CD8-positive, alpha-beta memory T cell (primary cell): Measurements from ENCODE around the gene TRMT1. TPM values are rescaled to one million over a fixed set of nuclear protein-coding genes. Genes with fewer than 3 reads are reported as not detected.
A peak's percentile ranks its signal among the peaks of the same experiment; 100 is the strongest.

Experiments
- CTCF ChIA-PET: fragments of 350-600 bp; sonication (Branson Sonifier 250); formaldehyde crosslinking; loops from one replicate; lab custom pipeline; 2021; ENCODE audit warnings: antibody characterized with exemption; lab: Charles Lee
- POLR2A ChIA-PET: fragments of 350-600 bp; sonication (Branson Sonifier 250); formaldehyde crosslinking; loops from one replicate; lab custom pipeline; 2021; ENCODE audit warnings: antibody characterized with exemption; lab: Charles Lee
- DNase-seq, 5 donors: peaks; one replicate each; pipeline versions ENCODE4 v3.0.0 to v3.0.0-alpha.2; 2020 to 2022; ENCODE audit warnings: mixed read lengths in 1 of 5
- H3K27ac ChIP-seq: one replicate; pipeline ENCODE4 v1.7.0; 2013; ENCODE audit warnings: low read depth, mild to moderate bottlenecking, low read length, moderate library complexity
- H3K27me3 ChIP-seq: 2 replicates; pipeline ENCODE4 v1.7.0; 2013; ENCODE audit warnings: low read length, mild to moderate bottlenecking; ENCODE audit not compliant: insufficient read depth, poor library complexity, severe bottlenecking
- H3K36me3 ChIP-seq: 2 replicates; pipeline ENCODE4 v1.7.0; 2013; ENCODE audit warnings: mild to moderate bottlenecking, low read length, moderate library complexity; ENCODE audit not compliant: insufficient read depth
- H3K4me1 ChIP-seq: 2 replicates; pipeline ENCODE4 v1.7.0; 2013; ENCODE audit warnings: mild to moderate bottlenecking, low read length, moderate library complexity; ENCODE audit not compliant: insufficient read depth
- H3K4me3 ChIP-seq: 2 replicates; pipeline ENCODE4 v1.7.0; 2013; ENCODE audit warnings: mild to moderate bottlenecking, low read length
- H3K9me3 ChIP-seq: 2 replicates; pipeline ENCODE4 v1.7.0; 2013; ENCODE audit warnings: mild to moderate bottlenecking, low read length
- H3K27ac Mint-ChIP-seq, 8 donors: one replicate each; pipeline ENCODE4 v1.8.0; 2020 to 2021; ENCODE audit warnings: mixed read lengths in 8 of 8, mild to moderate bottlenecking in 6 of 8, inconsistent platforms in 3 of 8, moderate library complexity in 3 of 8
- H3K27me3 Mint-ChIP-seq, 2 donors: one replicate each; pipeline ENCODE4 v1.8.0; 2020 to 2021; ENCODE audit warnings: mixed read lengths in 2 of 2, mild to moderate bottlenecking in 1 of 2, moderate library complexity in 1 of 2
- H3K36me3 Mint-ChIP-seq, 3 donors: one replicate each; pipeline ENCODE4 v1.8.0; 2020 to 2021; ENCODE audit warnings: mixed read lengths in 3 of 3, inconsistent platforms in 1 of 3, mild to moderate bottlenecking in 1 of 3
- H3K4me1 Mint-ChIP-seq, 3 donors: one replicate each; pipeline ENCODE4 v1.8.0; 2020 to 2021; ENCODE audit warnings: mixed read lengths in 3 of 3, inconsistent platforms in 1 of 3, mild to moderate bottlenecking in 1 of 3
- H3K4me3 Mint-ChIP-seq, 7 donors: one replicate each; pipeline ENCODE4 v1.8.0; 2020 to 2021; ENCODE audit warnings: mixed read lengths in 7 of 7, mild to moderate bottlenecking in 6 of 7, moderate library complexity in 4 of 7, inconsistent platforms in 2 of 7
- H3K9me3 Mint-ChIP-seq, 5 donors: one replicate each; pipeline ENCODE4 v1.8.0; 2020 to 2022; ENCODE audit warnings: mixed read lengths in 5 of 5, mild to moderate bottlenecking in 3 of 5, moderate library complexity in 2 of 5, inconsistent platforms in 1 of 5
- polyA plus RNA-seq: library from polyadenylated mRNA; unstranded; fragments of 300-500 nt; fragmentation: Illumina TruSeq; gene quantifications from one replicate; pipeline ENCODE4 v1.2.3, GENCODE V29; 2021
- total RNA-seq, 2 experiments: library from RNA; stranded (reverse); gene quantifications; one replicate each; pipeline ENCODE4 v1.2.3, GENCODE V29; 2021

Gene TRMT1
- total and polyA plus RNA-seq, 3 experiments from 2014 or later: 18.2 to 138 (median 138) TPM

DNA sequence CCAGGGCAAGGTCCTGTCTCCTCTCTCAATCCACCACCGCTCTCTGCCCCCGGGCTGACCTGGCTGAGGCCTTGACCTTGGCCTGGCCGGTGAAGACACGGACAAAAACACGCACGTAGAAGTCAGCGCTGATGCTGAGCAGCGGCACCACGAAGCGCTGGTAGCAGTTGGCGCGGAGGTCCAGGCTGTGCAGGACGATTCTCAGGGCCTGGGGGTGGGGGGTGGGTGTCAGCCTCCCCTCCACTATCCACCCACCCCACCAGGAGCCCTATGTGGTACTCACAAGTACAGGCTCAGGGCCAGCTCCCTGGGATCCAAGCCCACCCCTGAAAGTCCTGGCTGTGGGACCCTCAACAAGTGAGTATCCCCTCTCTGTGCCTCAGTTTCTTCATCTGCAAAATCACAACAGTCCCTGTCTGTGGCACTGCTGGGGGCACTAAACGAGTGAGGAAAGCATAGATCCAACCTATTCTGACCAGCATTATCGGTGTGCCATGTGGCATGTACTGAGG is 6.4 kb downstream of the TRMT1 start:
- POLR2A ChIA-PET: no interaction called here
- Histone ChIP-seq H3K27me3 (no peaks in the 10 kb centered on the region), H3K27ac (no peak overlapping the region), H3K36me3 (no peaks in the 10 kb centered on the region), H3K4me3 (no peak overlapping the region), H3K9me3 (no peaks in the 10 kb centered on the region), H3K4me1 (peaks cover 2% of the 10 kb centered on the region)
- no peaks in the 10 kb centered on the region for H3K9me3 Mint-ChIP-seq
- H3K4me1 Mint-ChIP-seq: peaks cover 0 to 3% (median 0%) of the 10 kb centered on the region in 3 donors
- CTCF ChIA-PET: no interaction called here
- no peak for DNase-seq
- no peaks in the 10 kb centered on the region for H3K27me3 Mint-ChIP-seq
- peaks cover 0 to 34% (median 0%) of the 10 kb centered on the region in 3 donors for H3K36me3 Mint-ChIP-seq
- no peak overlapping the region for H3K27ac Mint-ChIP-seq
- H3K4me3 Mint-ChIP-seq: no peak overlapping the region

DNA sequence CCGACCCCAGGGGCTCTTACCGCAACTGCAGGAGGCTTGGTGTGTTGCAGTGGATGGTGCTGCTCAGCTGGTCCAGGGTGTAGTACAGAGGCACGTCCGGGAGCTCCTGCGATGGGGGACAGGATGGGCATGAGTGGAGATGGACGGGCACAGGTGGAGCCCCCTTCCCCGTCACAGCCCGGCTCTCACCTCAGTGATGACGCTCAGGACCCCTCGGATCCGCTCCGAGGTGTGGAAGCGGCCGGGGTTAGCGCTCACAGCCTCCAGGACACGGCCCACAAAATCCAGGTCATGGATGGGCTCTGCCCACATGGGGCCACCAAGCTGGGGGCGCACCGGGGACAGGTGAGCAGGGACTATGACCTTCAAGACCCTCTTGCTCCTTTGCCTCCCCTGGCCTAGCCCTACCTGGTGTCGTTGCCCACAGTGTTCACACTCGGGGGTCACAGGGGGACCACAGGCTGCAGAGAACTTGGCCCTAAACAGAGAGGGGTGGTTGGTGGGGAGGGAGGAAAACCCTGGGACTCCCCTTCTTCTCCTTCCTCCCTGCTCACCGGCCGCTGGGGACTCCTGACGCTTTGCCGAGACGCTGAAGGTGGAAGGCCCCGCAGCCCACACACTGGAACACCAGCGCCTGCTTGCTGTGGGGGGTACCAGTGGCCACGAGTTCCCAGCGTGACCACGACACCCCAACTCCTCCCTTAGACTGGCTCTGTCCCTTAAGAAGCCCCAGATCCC is 7.0 kb downstream of the TRMT1 start:
- Mint-ChIP-seq H3K4me1 (peaks cover 0 to 9% (median 2%) of the 10 kb centered on the region in 3 donors), H3K9me3 (no peaks in the 10 kb centered on the region), H3K36me3 (peaks cover 0 to 30% (median 0%) of the 10 kb centered on the region in 3 donors), H3K27ac (no peak overlapping the region), H3K4me3 (no peak overlapping the region), H3K27me3 (no peaks in the 10 kb centered on the region)
- ChIA-PET POLR2A (interaction anchor here (0.6 kb wide), 1 partner anchor 43 kb away, joined by 5 read pairs; no protein-coding TSS in a partner anchor), CTCF (interaction anchor here (0.6 kb wide), 1 partner anchor 144 kb away, joined by 3 read pairs; no protein-coding TSS in a partner anchor)
- Histone ChIP-seq H3K9me3 (no peaks in the 10 kb centered on the region), H3K4me1 (peaks cover 7% of the 10 kb centered on the region), H3K36me3 (no peaks in the 10 kb centered on the region), H3K27me3 (no peaks in the 10 kb centered on the region), H3K4me3 (no peak overlapping the region), H3K27ac (no peak overlapping the region)
- no peak for DNase-seq

DNA sequence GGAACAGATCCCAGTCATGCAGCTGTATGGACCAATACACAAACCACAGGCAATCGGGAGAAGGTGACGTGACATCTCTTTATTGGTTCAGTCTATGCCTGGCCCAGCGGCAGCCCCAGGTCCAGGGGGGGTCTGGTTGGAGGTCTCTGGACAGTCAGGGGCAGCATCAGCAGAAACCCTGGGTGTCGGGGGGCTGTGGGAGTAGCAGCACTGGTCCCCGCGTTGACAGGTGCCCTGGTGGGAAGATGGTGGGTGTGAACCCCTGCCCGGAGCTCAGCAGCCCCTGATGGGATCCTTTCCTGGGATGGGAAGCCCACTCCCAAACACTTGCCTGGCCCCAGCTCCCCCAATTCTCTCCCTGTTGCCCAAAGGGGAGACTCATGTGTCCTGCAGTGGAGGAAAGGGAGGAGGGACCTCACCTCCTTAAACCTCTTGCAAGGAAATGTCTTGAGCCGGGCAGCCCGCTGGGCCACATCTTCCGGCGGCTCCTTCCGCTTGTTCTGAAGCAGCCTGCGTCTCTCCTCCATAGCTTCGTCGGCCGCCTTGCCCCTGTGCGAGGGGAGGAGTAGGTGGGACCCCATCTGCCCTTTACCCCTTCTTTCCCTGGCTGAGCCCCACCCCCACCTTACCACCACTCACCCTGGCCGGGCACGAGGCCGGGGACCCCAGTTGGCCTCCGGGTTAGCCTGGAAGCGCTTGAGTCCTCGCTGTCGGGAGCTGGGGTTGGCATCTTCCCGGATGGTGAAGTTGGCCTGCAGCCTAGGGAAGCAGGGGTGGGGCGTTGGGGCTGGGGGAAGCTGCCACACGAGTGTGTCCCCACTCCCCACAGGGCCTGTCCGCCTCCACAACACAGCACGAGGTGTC is 11.5 kb downstream of the TRMT1 start:
- H3K27ac ChIP-seq: peak overlapping the region; percentile 88
- CTCF ChIA-PET: interaction anchor here (0.9 to 2.6 kb wide), 17 partner anchors 9 to 140 kb away, joined by 3 to 22 read pairs (median 5); partner anchors contain the start of genes IER2, NACC1, STX10 and TRMT1
- peak overlapping the region; percentile 82 to 95 (median 90) for H3K4me3 Mint-ChIP-seq
- POLR2A ChIA-PET: interaction anchor here (0.6 to 1.8 kb wide), 3 partner anchors 12 to 1417 kb away, joined by 3 to 12 read pairs (median 5); partner anchors contain the start of gene NACC1
- peaks cover 23 to 45% (median 24%) of the 10 kb centered on the region in 3 donors for H3K4me1 Mint-ChIP-seq
- peaks cover 0 to 2% of the 10 kb centered on the region in 2 donors for H3K27me3 Mint-ChIP-seq
- no peaks in the 10 kb centered on the region for H3K36me3 ChIP-seq
- H3K9me3 ChIP-seq: no peaks in the 10 kb centered on the region
- H3K4me3 ChIP-seq: peak overlapping the region; percentile 81
- H3K4me1 ChIP-seq: peaks cover 47% of the 10 kb centered on the region
- peaks cover 0 to 16% (median 0%) of the 10 kb centered on the region in 3 donors for H3K36me3 Mint-ChIP-seq
- H3K27me3 ChIP-seq: no peaks in the 10 kb centered on the region
- peaks cover 0 to 1% (median 0%) of the 10 kb centered on the region in 5 donors for H3K9me3 Mint-ChIP-seq
- H3K27ac Mint-ChIP-seq: peak overlapping the region; percentile 73 to 93 (median 82)
- no peak for DNase-seq

DNA sequence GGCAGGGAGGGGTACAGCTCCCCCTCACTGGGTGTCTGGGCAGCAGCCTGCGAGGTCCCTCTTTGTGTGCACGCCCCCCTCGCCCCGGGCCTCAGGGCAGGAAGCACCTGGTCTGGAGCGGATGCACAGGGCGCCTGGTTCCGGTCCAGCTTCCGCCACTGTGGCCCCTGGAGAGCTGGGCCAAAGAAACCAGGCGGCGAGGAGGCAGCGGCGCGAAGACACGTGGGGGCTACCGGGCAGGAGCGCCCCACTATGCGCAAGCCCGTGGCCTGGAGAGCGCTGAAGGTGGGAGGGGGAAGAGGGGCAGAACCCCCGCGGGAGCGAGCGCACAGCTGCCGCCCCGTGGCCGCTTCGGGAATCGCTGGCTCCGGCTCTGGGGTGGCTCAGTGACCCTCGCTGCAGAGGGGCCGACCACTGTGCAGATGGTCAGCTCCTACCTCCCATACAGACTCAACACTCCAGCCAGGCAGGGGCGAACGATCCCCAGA is 12.1 kb downstream of the TRMT1 start:
- Mint-ChIP-seq H3K27me3 (peaks cover 0 to 6% of the 10 kb centered on the region in 2 donors), H3K36me3 (peaks cover 0 to 14% (median 0%) of the 10 kb centered on the region in 3 donors), H3K9me3 (peaks cover 0 to 4% (median 0%) of the 10 kb centered on the region in 5 donors), H3K4me3 (peak overlapping the region; percentile 82 to 95 (median 90)), H3K27ac (peak overlapping the region in 7 of 8 donors; percentile 73 to 93 (median 80)), H3K4me1 (peaks cover 28 to 52% (median 30%) of the 10 kb centered on the region in 3 donors)
- Histone ChIP-seq H3K9me3 (no peaks in the 10 kb centered on the region), H3K36me3 (no peaks in the 10 kb centered on the region), H3K4me3 (peak overlapping the region; percentile 81), H3K4me1 (peaks cover 53% of the 10 kb centered on the region), H3K27me3 (no peaks in the 10 kb centered on the region), H3K27ac (peak overlapping the region; percentile 88)
- ChIA-PET POLR2A (interaction anchor here (0.6 to 1.8 kb wide), 3 partner anchors 13 to 1418 kb away, joined by 3 to 12 read pairs (median 5); partner anchors contain the start of gene NACC1), CTCF (interaction anchor here (0.9 to 2.6 kb wide), 15 partner anchors 8 to 139 kb away, joined by 3 to 22 read pairs (median 7); partner anchors contain the start of genes IER2, NACC1, STX10 and TRMT1)
- peak; percentile 49 to 70 (median 58) for DNase-seq

DNA sequence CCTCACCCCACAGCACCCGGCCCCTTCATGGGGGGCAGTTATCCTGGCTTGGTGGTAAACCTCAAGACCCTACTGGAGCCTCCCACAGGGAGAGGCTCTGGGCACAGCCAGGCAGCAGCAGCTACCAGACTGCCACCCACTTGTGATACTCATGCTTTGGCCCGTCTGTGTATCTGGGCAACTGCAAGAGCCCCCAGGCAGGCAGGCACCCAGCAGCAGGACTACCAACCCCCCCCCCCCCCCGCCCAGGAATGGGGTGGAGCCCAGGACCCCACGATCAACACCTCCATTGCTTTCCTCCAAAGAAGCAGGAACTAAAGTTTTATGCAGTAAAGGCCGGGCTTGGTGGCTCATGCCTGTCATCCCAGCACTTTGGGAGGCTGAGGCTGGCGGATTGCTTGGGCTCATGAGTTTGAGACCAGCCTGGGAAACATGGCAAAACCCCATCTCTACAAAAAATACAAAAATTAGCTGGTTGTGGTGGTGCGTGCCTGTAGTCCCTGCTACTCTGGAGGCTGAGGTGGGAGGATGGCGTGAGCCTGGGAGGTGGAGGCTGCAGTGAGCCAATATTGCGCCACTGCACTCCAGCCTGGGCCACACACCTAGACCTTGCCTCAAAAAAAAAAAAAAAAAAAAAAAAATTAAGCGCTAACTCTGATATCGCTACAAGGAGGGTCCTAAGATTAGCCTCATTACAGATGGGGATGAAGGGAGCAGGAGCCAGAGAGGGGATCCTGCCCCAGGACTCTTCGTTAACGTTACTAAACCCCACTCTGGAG is 12.8 kb downstream of the TRMT1 start:
- DNase-seq: no peak
- peak overlapping the region in 3 of 8 donors; percentile 43 to 79 (median 73) for H3K27ac Mint-ChIP-seq
- peaks cover 58% of the 10 kb centered on the region for H3K4me1 ChIP-seq
- H3K4me1 Mint-ChIP-seq: peaks cover 31 to 56% (median 34%) of the 10 kb centered on the region in 3 donors
- peaks cover 0 to 4% (median 0%) of the 10 kb centered on the region in 5 donors for H3K9me3 Mint-ChIP-seq
- H3K36me3 ChIP-seq: no peaks in the 10 kb centered on the region
- H3K36me3 Mint-ChIP-seq: peaks cover 0 to 11% (median 0%) of the 10 kb centered on the region in 3 donors
- H3K9me3 ChIP-seq: no peaks in the 10 kb centered on the region
- no peaks in the 10 kb centered on the region for H3K27me3 ChIP-seq
- H3K4me3 Mint-ChIP-seq: peak overlapping the region; percentile 82 to 95 (median 90)
- ChIA-PET POLR2A (interaction anchor here (1.8 kb wide), 1 partner anchor 49 kb away, joined by 12 read pairs; no protein-coding TSS in a partner anchor), CTCF (interaction anchor here (0.9 to 2.6 kb wide), 12 partner anchors 8 to 138 kb away, joined by 3 to 22 read pairs (median 7); partner anchors contain the start of genes IER2, NACC1, STX10 and TRMT1)
- H3K27me3 Mint-ChIP-seq: peaks cover 0 to 8% of the 10 kb centered on the region in 2 donors
- peak overlapping the region; percentile 81 for H3K4me3 ChIP-seq
- H3K27ac ChIP-seq: peak overlapping the region; percentile 88

DNA sequence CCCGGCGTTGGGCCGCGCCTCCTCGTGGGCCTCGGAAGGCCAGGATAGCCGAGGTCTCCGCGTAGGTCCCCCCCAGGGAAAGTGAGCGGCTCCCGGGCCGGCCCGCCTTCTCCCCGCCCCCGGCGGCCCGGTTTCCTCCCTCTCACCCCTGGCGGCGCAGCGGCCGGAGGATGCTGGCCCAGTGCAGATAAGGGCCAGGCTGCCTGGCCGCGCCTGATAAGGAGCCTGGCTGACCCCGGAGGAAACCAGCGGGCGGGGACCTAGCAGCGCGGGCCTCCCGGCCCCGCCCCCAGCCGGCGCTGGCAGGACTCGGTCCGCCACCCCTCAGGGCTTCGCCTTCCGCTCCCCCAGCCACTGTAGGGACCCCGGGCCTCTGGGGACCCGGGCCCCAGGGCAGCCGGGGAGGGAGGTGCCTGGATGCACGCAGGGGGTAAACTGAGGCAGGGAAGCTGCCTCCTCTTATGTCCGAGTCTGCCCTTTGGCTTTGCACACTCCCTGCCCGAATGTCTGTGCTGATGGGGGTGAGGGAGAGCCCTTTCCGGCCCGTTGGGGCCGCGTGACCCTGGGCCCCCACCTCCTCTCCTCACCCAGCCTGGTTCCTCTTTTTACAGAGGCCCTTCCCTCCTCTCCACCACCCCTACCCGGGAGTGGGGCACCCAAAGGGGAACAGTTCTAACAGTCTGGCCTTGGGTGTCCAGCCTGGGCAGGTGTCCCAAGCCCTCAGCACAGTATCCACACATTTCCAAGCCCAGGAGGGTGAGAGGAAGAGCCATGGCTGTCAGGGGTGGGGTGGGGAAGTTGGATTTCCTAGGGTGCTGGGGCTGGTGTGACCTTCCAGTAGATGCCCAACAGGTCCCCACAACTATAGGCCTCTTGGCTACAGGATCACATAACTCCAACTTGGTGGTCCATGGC is 13.6 kb downstream of the TRMT1 start, which contains the start of gene LYL1:
TSS of gene LYL1 (minus strand) at position 193 of the 915 bp plus-strand sequence. CDS start 1,687 bp downstream, outside the sequence.
- H3K4me1 Mint-ChIP-seq: peaks cover 36 to 65% (median 39%) of the 10 kb centered on the region in 3 donors
- peaks cover 7 to 10% of the 10 kb centered on the region in 2 donors for H3K27me3 Mint-ChIP-seq
- H3K36me3 ChIP-seq: no peaks in the 10 kb centered on the region
- CTCF ChIA-PET: interaction anchor here (2.3 to 2.6 kb wide), 4 partner anchors 12 to 126 kb away, joined by 8 to 22 read pairs (median 8); partner anchors contain the start of genes NACC1 and TRMT1
- peaks cover 64% of the 10 kb centered on the region for H3K4me1 ChIP-seq
- peak within 1 kb of the TSS; percentile 88 for H3K27ac ChIP-seq
- peaks cover 0 to 4% (median 0%) of the 10 kb centered on the region in 5 donors for H3K9me3 Mint-ChIP-seq
- POLR2A ChIA-PET: no interaction called here
- peak within 1 kb of the TSS; percentile 37 to 86 (median 55) for H3K27ac Mint-ChIP-seq
- no peaks in the 10 kb centered on the region for H3K9me3 ChIP-seq
- DNase-seq: peak in 1 of 5 donors; percentile 41
- peak within 1 kb of the TSS; percentile 70 for H3K4me3 ChIP-seq
- H3K27me3 ChIP-seq: no peaks in the 10 kb centered on the region
- H3K36me3 Mint-ChIP-seq: peaks cover 0 to 11% (median 0%) of the 10 kb centered on the region in 3 donors
- peak within 1 kb of the TSS; percentile 68 to 92 (median 78) for H3K4me3 Mint-ChIP-seq
